Measurements from ENCODE around the gene BCAR3.

Gene BCAR3

GRCh38 chr1:93531193-93531592 lies 150.4 kb downstream of the BCAR3 start (continued):
- TF ChIP-seq BCL11B (tag by site-specific recombination; IDR thresholded peaks at IDR 0.05; ENCODE audit: low read depth) (peak; percentile 74; the same call in 1 of the 2 replicates), SP7 (tag by site-specific recombination; IDR thresholded peaks at IDR 0.05) (peak; percentile 61), ZNF692 (tag by site-specific recombination; IDR thresholded peaks at IDR 0.05) (peak; percentile 42; the same call in 1 of the 2 replicates), ZNF664 (tag by site-specific recombination; IDR thresholded peaks at IDR 0.05) (peak; percentile 46; the same call in 1 of the 2 replicates), ZSCAN18 (tag by site-specific recombination; IDR thresholded peaks at IDR 0.05) (no peak), IKZF3 (tag by site-specific recombination; IDR thresholded peaks at IDR 0.05) (peak; percentile 45; the same call in 1 of the 2 replicates), HOXC10 (CRISPR knock-in tag; IDR thresholded peaks at IDR 0.05) (no peak), TCF7L2 (IDR thresholded peaks at IDR 0.05; ENCODE audit: borderline replicate concordance, low read depth, low read length) (0 out of 2 replicates have a peak, but pooled peaks have one; percentile 33), ZBTB7A (tag by site-specific recombination; IDR thresholded peaks at IDR 0.05; ENCODE audit: low read depth) (no peak), PRDM1 (tag by site-specific recombination; IDR thresholded peaks at IDR 0.05) (no peak), PRDM4 (tag by site-specific recombination; IDR thresholded peaks at IDR 0.05) (0 out of 2 replicates have a peak, but pooled peaks have one; percentile 30)

- no peaks in the 10 kb centered on the region; the same call in 1 of the 2 replicates for H3K4me1 ChIP-seq (ENCODE audit: control insufficient read depth, insufficient read depth, low read length)
- no peak overlapping the region for H3K4me3 ChIP-seq (ENCODE audit: low read depth, low read length)
- no peaks in the 10 kb centered on the region for H3K9me3 ChIP-seq (ENCODE audit: control insufficient read depth, insufficient read depth, low read depth, low read length)
- TF ChIP-seq ZNF664 (tag by site-specific recombination; IDR thresholded peaks at IDR 0.05) (no peak), SCRT2 (tag by site-specific recombination; IDR thresholded peaks at IDR 0.05) (peak; percentile 62)
- no peak overlapping the region for H3K27ac ChIP-seq (ENCODE audit: extremely low read depth, low read depth, low read length)
- ChIA-PET CTCF (no interaction called here), POLR2A (no interaction called here)
- peaks cover 0 to 5% of the 10 kb centered on the region in 2 experiments for H3K36me3 ChIP-seq (ENCODE audit: control insufficient read depth in 2 of 2, insufficient read depth in 1 of 2, low read length in 2 of 2)
Measured at GRCh38 chr1:93528412-93528811, 153.2 kb downstream of the BCAR3 start.

- H3K4me1 ChIP-seq (ENCODE audit: control insufficient read depth, insufficient read depth, low read length), result no peaks in the 10 kb centered on the region; the same call in 1 of the 2 replicates
- H3K27ac ChIP-seq (ENCODE audit: extremely low read depth, low read depth, low read length), result no peak overlapping the region
- POLR2A ChIA-PET, result no interaction called here
- no peak for TF ChIP-seq ZNF132 (tag by site-specific recombination; IDR thresholded peaks at IDR 0.05; ENCODE audit: borderline replicate concordance)
- TF ChIP-seq ZBTB10 (tag by site-specific recombination; IDR thresholded peaks at IDR 0.05), result no peak
- no peak for TF ChIP-seq HOXA7 (CRISPR knock-in tag; IDR thresholded peaks at IDR 0.05; ENCODE audit: borderline replicate concordance)
- no peak for TF ChIP-seq ZNF48 (tag by site-specific recombination; IDR thresholded peaks at IDR 0.05)
- no peak for TF ChIP-seq PRDM1 (tag by site-specific recombination; IDR thresholded peaks at IDR 0.05)
- H3K9me3 ChIP-seq (ENCODE audit: control insufficient read depth, insufficient read depth, low read depth, low read length), result no peaks in the 10 kb centered on the region
- CTCF ChIA-PET, result interaction anchor here (1.3 kb wide), 1 partner anchor 90 kb away, joined by 3 read pairs; no protein-coding TSS in a partner anchor
- no peaks in the 10 kb centered on the region for H3K36me3 ChIP-seq (ENCODE audit: control insufficient read depth in 2 of 2, insufficient read depth in 1 of 2, low read length in 2 of 2)
- H3K4me3 ChIP-seq (ENCODE audit: low read depth, low read length), result no peak overlapping the region
Measured at GRCh38 chr1:93526431-93526830, 155.2 kb downstream of the BCAR3 start.
